ENCODE data around the gene SLAMF1.
A peak's percentile ranks its signal among the peaks of the same experiment; 100 is the strongest.

The SLAMF1 gene

DNA sequence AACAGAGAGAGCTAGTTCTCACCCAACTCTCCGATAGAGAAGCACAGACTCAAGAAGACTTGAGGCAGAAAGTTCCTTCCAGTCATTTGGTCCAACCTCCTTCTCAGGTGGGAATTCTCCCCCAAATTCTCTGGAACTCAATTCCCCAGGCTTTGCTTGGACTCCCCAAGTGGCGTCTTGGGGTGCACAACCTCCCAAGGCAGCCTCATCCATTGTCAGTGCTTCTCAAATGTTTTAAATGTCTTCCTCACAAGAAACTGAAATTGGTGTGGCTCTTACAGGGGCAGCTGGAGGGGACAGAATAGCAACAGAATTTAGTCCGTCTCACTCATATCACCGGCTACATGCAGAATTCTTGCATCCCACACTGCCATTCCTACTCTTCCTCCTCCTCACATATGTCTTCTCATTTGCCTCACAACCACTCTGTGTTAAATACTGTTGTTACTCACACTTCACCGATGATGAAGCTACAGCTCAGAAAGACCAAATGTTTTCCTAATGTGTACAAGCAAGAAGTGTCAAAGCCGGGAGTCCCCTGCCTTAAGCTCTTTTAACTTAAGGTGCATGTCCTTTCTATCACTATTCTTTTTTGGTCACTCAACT lies 34.1 kb downstream of the SLAMF1 start:
- no peak for DNase-seq (ENCODE audit: extremely low read depth, low read depth)
- TF ChIP-seq, protein P1, sequence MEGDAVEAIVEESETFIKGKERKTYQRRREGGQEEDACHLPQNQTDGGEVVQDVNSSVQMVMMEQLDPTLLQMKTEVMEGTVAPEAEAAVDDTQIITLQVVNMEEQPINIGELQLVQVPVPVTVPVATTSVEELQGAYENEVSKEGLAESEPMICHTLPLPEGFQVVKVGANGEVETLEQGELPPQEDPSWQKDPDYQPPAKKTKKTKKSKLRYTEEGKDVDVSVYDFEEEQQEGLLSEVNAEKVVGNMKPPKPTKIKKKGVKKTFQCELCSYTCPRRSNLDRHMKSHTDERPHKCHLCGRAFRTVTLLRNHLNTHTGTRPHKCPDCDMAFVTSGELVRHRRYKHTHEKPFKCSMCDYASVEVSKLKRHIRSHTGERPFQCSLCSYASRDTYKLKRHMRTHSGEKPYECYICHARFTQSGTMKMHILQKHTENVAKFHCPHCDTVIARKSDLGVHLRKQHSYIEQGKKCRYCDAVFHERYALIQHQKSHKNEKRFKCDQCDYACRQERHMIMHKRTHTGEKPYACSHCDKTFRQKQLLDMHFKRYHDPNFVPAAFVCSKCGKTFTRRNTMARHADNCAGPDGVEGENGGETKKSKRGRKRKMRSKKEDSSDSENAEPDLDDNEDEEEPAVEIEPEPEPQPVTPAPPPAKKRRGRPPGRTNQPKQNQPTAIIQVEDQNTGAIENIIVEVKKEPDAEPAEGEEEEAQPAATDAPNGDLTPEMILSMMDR (IDR thresholded peaks at IDR 0.05; ENCODE audit: low read depth, low read length): no peak

DNA sequence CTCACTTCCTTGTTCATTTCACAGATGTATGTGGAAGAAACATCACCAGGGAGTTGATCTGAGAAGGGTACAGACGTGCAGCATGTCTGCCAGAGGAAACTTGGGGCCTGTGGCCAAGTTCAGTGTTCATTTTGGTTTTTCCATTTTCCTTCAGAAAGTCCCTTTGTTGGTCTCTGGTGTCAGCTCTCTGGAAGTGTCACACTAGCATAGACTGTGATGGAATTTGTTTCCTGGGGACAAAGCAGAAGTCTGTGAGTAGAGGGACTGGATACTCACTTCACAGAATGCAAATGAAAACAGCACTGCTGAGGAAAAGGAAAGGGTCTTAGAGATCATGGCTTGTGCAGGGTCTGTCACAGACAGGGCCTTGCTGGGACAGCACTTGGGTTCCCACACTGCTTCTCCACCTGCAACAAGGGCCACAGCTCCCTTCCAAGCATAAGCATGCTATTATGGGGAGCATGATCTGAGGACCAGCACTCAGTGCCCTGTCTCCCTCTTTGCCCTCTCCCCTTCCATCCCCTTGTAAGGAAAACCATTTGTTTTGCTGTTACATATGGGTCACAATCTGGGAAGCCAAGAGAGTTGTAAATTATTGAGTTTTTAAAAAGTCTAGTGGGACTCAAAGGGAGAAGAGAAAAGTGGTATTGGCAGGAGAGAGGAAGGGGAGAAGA lies 36.1 kb downstream of the SLAMF1 start:
- no peak for DNase-seq (ENCODE audit: extremely low read depth, low read depth)

DNA sequence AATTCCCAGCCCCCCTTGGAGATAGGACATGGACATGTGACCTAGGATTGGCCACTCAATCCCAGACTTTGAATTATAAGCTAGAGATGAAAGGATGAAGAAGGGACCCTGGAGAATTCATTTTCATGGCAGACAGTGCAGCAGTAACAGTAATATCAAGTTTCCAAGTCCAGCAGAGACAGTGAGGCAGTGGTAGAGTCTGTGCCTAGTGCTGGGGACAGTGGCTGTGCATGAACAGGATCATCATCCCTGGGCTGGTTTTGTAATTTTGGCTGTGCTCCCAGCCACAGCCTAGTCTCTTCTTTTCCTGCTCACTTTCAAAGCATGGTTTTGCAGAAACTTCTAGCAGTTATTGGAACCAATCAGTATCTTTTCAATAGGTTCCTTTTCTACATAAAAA lies 37.9 kb downstream of the SLAMF1 start:
- DNase-seq (ENCODE audit: extremely low read depth, low read depth): no peak
- TF ChIP-seq, protein P1 (IDR thresholded peaks at IDR 0.05; ENCODE audit: low read depth, low read length): no peak

More for the DNA sequence above, 36.1 kb downstream of the SLAMF1 start:
- TF ChIP-seq, protein P1 (IDR thresholded peaks at IDR 0.05; ENCODE audit: low read depth, low read length): no peak

DNA sequence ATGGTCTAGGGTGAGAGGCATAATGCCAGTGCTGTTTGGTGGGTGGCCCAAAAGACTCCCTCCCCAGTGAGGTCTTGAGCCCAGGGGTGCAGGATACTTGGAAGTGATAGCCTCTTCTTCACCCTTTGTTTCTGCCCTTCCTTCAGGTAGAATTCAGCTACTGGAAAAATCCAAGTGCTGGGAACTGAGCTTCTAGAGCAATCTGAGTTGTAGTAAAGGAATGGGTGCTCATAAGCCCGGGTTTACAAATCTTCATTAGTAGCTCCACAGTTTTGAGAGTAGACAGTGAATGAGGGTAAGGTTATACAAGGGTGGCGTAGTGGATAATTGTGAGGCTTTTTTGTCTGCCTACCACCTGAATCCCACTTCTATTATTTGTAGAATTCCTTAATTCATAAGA lies 38.3 kb downstream of the SLAMF1 start:
- no peak for DNase-seq (ENCODE audit: extremely low read depth, low read depth)
- TF ChIP-seq, protein P1 (IDR thresholded peaks at IDR 0.05; ENCODE audit: low read depth, low read length): no peak

DNA sequence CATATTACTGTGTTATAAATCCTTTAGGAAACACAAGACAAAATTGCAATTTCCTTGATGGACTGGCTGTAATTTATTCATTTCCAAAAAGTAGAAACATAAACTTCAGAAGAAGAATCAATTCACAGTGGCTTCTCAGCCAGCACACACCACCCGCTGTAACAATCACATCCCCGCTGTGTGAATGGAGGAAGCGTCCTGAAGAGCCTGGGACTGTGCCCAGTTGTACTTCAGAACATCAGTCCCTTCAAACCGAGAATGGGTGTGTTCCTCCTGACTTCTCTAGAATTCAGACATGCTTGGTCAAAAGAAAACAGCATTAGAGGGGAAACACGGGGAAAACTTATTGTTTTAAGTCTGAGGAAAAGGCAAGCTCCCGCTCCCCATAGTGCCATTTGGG lies 38.8 kb downstream of the SLAMF1 start:
- DNase-seq (ENCODE audit: extremely low read depth, low read depth): no peak
- TF ChIP-seq, protein P1 (IDR thresholded peaks at IDR 0.05; ENCODE audit: low read depth, low read length): no peak

DNA sequence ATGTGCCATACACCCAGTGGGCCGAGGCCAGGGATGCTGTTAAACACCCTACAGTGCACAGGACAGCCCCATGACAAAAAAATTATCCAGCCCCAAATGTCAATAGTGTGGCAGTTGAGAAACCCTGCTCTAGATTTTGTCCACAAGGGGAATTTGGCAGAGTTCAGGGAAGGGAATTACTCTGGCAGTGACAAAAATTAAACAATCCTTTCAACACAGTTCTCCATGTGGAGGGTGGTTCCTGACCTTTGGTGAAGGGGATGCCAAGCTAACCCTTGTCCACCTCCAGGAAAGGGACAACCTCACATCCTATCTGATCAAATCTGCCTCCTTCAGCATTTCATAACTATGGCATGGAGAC lies 39.2 kb downstream of the SLAMF1 start:
- no peak for DNase-seq (ENCODE audit: extremely low read depth, low read depth)
- TF ChIP-seq, protein P1 (IDR thresholded peaks at IDR 0.05; ENCODE audit: low read depth, low read length): no peak

DNA sequence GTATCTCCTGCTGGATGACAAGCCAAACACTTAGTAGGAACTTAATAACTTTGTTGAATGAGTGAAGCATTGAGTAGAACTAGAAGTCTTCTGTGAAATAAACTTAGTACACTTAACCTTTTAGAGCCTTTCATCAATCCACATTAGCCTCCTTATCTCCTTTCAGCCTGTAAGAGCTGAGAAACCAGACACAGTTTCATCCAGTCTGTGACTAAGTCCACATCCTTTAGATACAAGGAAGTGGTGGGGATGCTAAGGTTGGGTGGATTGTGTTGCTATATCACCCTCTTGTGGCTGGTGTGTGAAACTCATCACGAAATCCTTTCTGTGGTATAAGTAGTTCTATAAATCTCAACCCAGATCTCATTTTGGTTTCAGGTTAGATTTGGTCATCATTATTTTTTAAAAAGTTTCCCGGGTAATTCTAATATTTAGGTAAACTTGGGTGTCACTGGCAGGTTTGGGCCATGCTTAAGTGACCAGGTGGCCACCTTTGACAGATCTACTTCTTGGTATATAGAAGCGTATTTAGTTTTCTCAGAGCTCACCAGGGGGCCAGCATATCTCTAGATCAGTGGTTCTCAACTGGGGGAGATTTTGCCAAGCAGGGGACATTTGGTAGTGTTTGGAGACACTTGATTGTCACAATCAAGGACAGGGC lies 39.7 kb downstream of the SLAMF1 start:
- TF ChIP-seq, protein P1 (IDR thresholded peaks at IDR 0.05; ENCODE audit: low read depth, low read length): peak; percentile 42
- DNase-seq (ENCODE audit: extremely low read depth, low read depth): peak; percentile 7
